Glutamatergic neuron (in vitro differentiated cells): Measurements from ENCODE around the gene TEKT5. TPM values are rescaled to one million over a fixed set of nuclear protein-coding genes. Genes with fewer than 3 reads are reported as not detected.

Experiments
- DNase-seq: peaks from one replicate; pipeline ENCODE4 v3.0.0; 2022
- H3K27ac Mint-ChIP-seq: one replicate; pipeline ENCODE4 v1.8.0; 2020; ENCODE audit warnings: mild to moderate bottlenecking, mixed read lengths, inconsistent platforms; ENCODE audit not compliant: unreplicated experiment
- H3K27me3 Mint-ChIP-seq: one replicate; pipeline ENCODE4 v1.8.0; 2020; ENCODE audit warnings: mild to moderate bottlenecking, moderate library complexity, mixed read lengths, inconsistent platforms; ENCODE audit not compliant: unreplicated experiment
- H3K36me3 Mint-ChIP-seq: one replicate; pipeline ENCODE4 v1.8.0; 2020; ENCODE audit warnings: mild to moderate bottlenecking, mixed read lengths, inconsistent platforms; ENCODE audit not compliant: unreplicated experiment
- H3K4me1 Mint-ChIP-seq: one replicate; pipeline ENCODE4 v1.8.0; 2020; ENCODE audit warnings: mild to moderate bottlenecking, low read depth, mixed read lengths, inconsistent platforms; ENCODE audit not compliant: unreplicated experiment
- H3K4me3 Mint-ChIP-seq: one replicate; pipeline ENCODE4 v1.8.0; 2020; ENCODE audit warnings: mild to moderate bottlenecking, mixed read lengths, inconsistent platforms; ENCODE audit not compliant: unreplicated experiment
- H3K9me3 Mint-ChIP-seq: one replicate; pipeline ENCODE4 v1.8.0; 2020; ENCODE audit warnings: mild to moderate bottlenecking, moderate library complexity, mixed read lengths, inconsistent platforms; ENCODE audit not compliant: unreplicated experiment
- total RNA-seq: library from RNA; stranded (reverse); fragmentation: NEBNext Ultra II Directional; extraction: Animal tissue kit (Norgen Biotek cat#: 25700); gene quantifications from one replicate; pipeline ENCODE4 v1.2.1, GENCODE V29; 2021; ENCODE audit not compliant: unreplicated experiment
- TF ChIP-seq, protein P1 (sequence below): fragments of 200-600 bp; sonication (generic); IDR thresholded peaks from one replicate; pipeline ENCODE4 v1.5.0; 2021; ENCODE audit not compliant: partially characterized antibody, unreplicated experiment

Gene TEKT5
- total RNA-seq, 1 donor from 2014 or later: not detected

DNA sequence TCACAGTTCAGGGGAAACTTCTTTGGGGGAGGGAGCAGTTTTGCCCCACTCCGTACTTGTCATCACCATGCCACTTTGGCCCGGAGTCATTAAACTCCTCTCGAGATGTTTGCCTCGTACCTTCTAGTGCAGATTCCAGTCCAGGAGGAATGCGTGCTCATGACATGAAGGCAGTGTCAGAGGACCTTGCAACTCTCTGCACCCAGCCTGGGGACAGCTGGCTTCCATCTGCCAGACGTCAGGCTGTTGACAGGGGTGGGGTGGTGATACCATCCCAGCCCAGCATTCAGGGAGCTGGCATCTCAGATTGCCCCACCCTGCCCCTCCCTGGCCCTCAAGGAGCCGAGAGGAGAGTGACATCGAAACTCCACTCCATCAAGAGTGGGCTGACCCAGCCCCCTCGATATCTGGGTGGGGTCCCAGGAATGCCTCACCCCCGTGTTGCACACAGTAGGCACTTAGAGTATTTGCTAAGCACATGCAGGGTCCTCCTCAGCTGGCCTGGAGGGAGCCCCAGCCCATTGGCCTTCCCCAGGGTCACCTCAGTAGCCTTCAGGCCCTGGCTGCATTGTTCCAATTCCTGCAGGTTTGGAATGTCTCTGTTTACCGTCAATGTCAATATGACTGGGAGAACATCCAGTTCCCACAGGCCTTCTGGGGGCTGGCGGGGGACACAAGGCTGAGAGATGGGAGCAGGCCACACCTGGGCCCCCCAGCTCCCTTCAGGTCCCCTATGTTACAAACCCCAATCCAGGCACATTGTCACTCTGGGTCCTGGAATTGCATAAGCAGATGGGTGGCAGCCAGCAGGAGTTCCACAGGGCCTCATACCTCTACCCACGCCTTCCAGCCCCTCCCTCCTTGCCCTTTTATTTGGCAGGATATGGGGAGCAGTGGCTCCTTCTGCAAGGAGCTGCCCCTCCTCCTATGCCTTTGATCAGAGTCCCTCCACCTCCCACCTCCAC, 93.0 kb downstream of the TEKT5 start:
- Mint-ChIP-seq H3K27me3 (peaks cover 1% of the 10 kb centered on the region), H3K4me3 (no peak overlapping the region), H3K9me3 (peaks cover 3% of the 10 kb centered on the region), H3K4me1 (peaks cover 9% of the 10 kb centered on the region), H3K36me3 (peaks cover 5% of the 10 kb centered on the region), H3K27ac (no peak overlapping the region)
- DNase-seq: no peak
- TF ChIP-seq, protein P1, sequence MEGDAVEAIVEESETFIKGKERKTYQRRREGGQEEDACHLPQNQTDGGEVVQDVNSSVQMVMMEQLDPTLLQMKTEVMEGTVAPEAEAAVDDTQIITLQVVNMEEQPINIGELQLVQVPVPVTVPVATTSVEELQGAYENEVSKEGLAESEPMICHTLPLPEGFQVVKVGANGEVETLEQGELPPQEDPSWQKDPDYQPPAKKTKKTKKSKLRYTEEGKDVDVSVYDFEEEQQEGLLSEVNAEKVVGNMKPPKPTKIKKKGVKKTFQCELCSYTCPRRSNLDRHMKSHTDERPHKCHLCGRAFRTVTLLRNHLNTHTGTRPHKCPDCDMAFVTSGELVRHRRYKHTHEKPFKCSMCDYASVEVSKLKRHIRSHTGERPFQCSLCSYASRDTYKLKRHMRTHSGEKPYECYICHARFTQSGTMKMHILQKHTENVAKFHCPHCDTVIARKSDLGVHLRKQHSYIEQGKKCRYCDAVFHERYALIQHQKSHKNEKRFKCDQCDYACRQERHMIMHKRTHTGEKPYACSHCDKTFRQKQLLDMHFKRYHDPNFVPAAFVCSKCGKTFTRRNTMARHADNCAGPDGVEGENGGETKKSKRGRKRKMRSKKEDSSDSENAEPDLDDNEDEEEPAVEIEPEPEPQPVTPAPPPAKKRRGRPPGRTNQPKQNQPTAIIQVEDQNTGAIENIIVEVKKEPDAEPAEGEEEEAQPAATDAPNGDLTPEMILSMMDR: no peak

DNA sequence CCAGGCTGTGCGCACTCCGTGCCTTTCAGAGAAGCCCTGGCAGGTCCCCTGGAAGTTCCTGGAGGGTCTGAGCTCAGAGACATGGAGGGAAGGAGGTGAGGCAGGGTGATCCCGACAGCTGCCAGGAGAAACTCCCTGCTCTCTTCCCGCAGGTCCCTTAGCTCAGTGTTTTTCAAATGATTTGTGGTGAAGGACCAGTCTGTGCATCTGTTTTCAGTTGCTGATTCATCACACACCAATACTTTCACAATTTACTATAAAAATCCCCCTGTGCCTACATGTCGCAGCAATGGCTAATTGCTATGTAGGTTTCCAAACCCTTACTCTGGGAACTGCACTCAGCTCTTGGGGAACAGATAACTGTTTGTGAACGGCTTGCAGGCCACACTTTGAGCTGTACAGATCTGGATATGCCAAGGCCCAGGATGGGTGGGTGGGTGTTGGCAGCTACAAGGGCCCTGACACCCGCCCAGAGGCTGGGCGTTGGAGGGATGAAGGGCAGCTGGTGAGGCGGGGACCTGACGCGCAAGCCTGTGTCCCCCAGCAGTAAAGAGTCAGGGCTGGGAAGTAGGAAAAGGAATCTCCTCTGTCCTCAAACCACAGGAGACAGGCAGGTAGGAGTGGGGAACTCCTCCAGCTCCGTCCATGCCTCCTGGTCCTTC, 93.8 kb downstream of the TEKT5 start:
- H3K27ac Mint-ChIP-seq: no peak overlapping the region
- H3K27me3 Mint-ChIP-seq: peaks cover 1% of the 10 kb centered on the region
- DNase-seq: no peak
- TF ChIP-seq, protein P1: no peak
- no peak overlapping the region for H3K4me3 Mint-ChIP-seq
- H3K9me3 Mint-ChIP-seq: peaks cover 3% of the 10 kb centered on the region
- peaks cover 9% of the 10 kb centered on the region for H3K4me1 Mint-ChIP-seq
- H3K36me3 Mint-ChIP-seq: peaks cover 5% of the 10 kb centered on the region

DNA sequence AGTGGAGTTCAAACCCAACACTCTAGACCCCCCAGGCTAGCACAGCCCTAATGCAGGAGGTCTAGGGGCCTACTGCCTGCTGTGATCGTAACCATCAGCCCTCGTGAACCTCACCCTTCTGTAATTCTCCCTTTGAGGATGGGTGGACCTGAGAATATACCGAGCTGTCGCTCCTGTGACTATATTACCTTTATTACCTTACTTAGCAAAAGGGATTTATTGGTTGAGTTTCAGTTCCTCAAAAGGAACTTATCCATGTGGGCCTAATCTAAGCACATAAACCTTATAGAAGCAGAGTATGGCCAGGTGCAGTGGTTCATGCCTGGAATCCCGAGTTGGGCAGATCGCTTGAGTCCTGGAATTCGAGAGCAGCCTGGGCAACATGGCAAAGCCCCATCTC, 95.1 kb downstream of the TEKT5 start:
- Mint-ChIP-seq H3K9me3 (peaks cover 3% of the 10 kb centered on the region), H3K4me3 (no peak overlapping the region), H3K27ac (no peak overlapping the region), H3K36me3 (peaks cover 5% of the 10 kb centered on the region), H3K27me3 (peaks cover 5% of the 10 kb centered on the region), H3K4me1 (peaks cover 9% of the 10 kb centered on the region)
- TF ChIP-seq, protein P1: no peak
- DNase-seq: no peak

DNA sequence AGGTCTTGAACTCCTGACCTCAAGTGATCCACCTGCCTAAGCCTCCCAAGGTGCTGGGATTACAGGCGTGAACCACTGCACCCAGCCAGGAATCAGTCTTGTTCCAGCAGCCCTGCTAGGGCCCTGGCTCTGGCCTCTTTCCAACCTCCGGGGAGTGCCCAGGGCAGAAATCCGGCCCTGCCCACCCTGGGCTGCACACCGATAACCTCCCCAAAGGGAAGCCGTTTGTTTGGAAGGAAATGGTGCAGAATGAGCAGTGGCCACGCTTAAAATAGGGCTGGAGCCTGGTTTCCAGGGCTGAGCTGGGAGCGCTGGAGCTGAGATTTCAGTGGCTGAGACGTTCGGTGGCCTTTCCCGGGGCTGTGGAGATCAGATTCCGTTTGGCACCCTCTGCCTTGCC, 96.6 kb downstream of the TEKT5 start:
- H3K27ac Mint-ChIP-seq: no peak overlapping the region
- no peak for DNase-seq
- TF ChIP-seq, protein P1: no peak
- peaks cover 9% of the 10 kb centered on the region for H3K4me1 Mint-ChIP-seq
- H3K27me3 Mint-ChIP-seq: peaks cover 5% of the 10 kb centered on the region
- H3K4me3 Mint-ChIP-seq: no peak overlapping the region
- H3K9me3 Mint-ChIP-seq: no peaks in the 10 kb centered on the region
- H3K36me3 Mint-ChIP-seq: peaks cover 5% of the 10 kb centered on the region
